GM12878 (cell line): Measurements from ENCODE around the gene FUCA2. TPM values are rescaled to one million over a fixed set of nuclear protein-coding genes. Genes with fewer than 3 reads are reported as not detected.
A peak's percentile ranks its signal among the peaks of the same experiment; 100 is the strongest.

ENCODE experiments used
- ATAC-seq: fragments of 200-7000 bp; cut with Tn5 transposase; 3 replicates; pipeline ENCODE4 v1.9.1; 2020; ENCODE audit warnings: mild to moderate bottlenecking, moderate library complexity
- BruUV-seq: library from RNA; stranded (reverse); fragments of 400-500 nt; replicated peaks from 2 replicates; lab custom pipeline; 2021; lab: Mats Ljungman, UMichigan
- CTCF ChIA-PET: fragments of 300-600 bp; sonication (Branson Sonifier 250); formaldehyde crosslinking; extraction: SDS; loops from one replicate; lab custom pipeline; 2021; ENCODE audit warnings: inconsistent platforms; lab: Yijun Ruan, JAX
- POLR2A ChIA-PET: fragments of 350-600 bp; formaldehyde crosslinking; extraction: SDS; loops from one replicate; lab custom pipeline; 2021; ENCODE audit warnings: inconsistent platforms; lab: Charles Lee
- RAD21 ChIA-PET: fragments of 300-600 bp; sonication (Branson Sonifier 250); formaldehyde crosslinking; loops from one replicate; lab custom pipeline; 2023; ENCODE audit warnings: antibody characterized with exemption; ENCODE audit not compliant: unreplicated experiment; lab: Charles Lee
- SMC1A ChIA-PET: fragments of 300-600 bp; sonication (Branson Sonifier 250); formaldehyde crosslinking; loops from one replicate; lab custom pipeline; 2023; ENCODE audit not compliant: unreplicated experiment, uncharacterized antibody; lab: Charles Lee
- DNase-seq: peaks from one replicate; pipeline ENCODE4 v3.0.0-alpha.2; 2011; ENCODE audit warnings: low read depth, low spot score
- FAIRE-seq: peaks from 3 replicates; lab custom pipeline; 2011; peaks lifted over from hg19 to GRCh38; lab: Jason Lieb, UNC
- H2AFZ ChIP-seq: 2 replicates; pipeline ENCODE4 v1.6.0; 2011; ENCODE audit warnings: low read depth, low read length, control low read depth; ENCODE audit not compliant: control insufficient read depth
- H3K27ac ChIP-seq: 2 replicates; pipeline ENCODE4 v1.5.1; 2011; ENCODE audit warnings: control low read depth; ENCODE audit not compliant: control insufficient read depth, insufficient read depth
- H3K27me3 ChIP-seq, 2 experiments: replicated peaks in 1 of 2; 2 replicates each; pipeline versions ENCODE4 v1.6.0 to v1.6.1; 2011; ENCODE audit warnings: low read length in 1 of 2; ENCODE audit not compliant: control insufficient read depth in 2 of 2, insufficient read depth in 2 of 2
- H3K36me3 ChIP-seq, 2 experiments: 2 replicates each; pipeline ENCODE4 v1.5.1; 2011; ENCODE audit warnings: low read length in 1 of 2; ENCODE audit not compliant: control insufficient read depth in 2 of 2, insufficient read depth in 2 of 2
- H3K4me1 ChIP-seq: 2 replicates; pipeline ENCODE4 v1.6.1; 2011; ENCODE audit warnings: mild to moderate bottlenecking, low read length, moderate library complexity, mixed read lengths; ENCODE audit not compliant: control insufficient read depth, insufficient read depth
- H3K4me2 ChIP-seq: 2 replicates; pipeline ENCODE4 v1.6.0; 2011; ENCODE audit warnings: control low read depth; ENCODE audit not compliant: control insufficient read depth, insufficient read depth
- H3K4me3 ChIP-seq: fragments of 200-600 bp; sonication (generic); 2 replicates; pipeline ENCODE4 v1.5.1; 2016
- H3K79me2 ChIP-seq: 2 replicates; pipeline ENCODE4 v1.6.0; 2011; ENCODE audit warnings: low read length; ENCODE audit not compliant: control insufficient read depth, insufficient read depth
- H3K9ac ChIP-seq: 2 replicates; pipeline ENCODE4 v1.8.0; 2011; ENCODE audit warnings: low read length, control low read depth, mixed read lengths; ENCODE audit not compliant: control insufficient read depth, insufficient read depth
- H3K9me3 ChIP-seq: replicated peaks from 3 replicates; pipeline ENCODE4 v1.5.1; 2011; ENCODE audit warnings: mild to moderate bottlenecking, low read length; ENCODE audit not compliant: control insufficient read depth, insufficient read depth
- H4K20me1 ChIP-seq: 2 replicates; pipeline ENCODE4 v1.6.0; 2011; ENCODE audit not compliant: control insufficient read depth, insufficient read depth
- NR2C1 ChIP-seq: fragments of 450-650 bp; IDR thresholded peaks from 2 replicates; pipeline ENCODE4 v1.6.1; 2017; ENCODE audit warnings: antibody characterized with exemption, mild to moderate bottlenecking, moderate library complexity
- NR2F1 ChIP-seq: fragments of 450-650 bp; conservative IDR thresholded peaks from 2 replicates; pipeline ENCODE4 v1.6.1; 2017; ENCODE audit warnings: mild to moderate bottlenecking
- PKNOX1 ChIP-seq: fragments of 450-650 bp; IDR thresholded peaks from 2 replicates; pipeline ENCODE4 v1.6.1; 2016; ENCODE audit warnings: mild to moderate bottlenecking
- SMAD1 ChIP-seq: fragments of 450-650 bp; IDR thresholded peaks from 2 replicates; pipeline ENCODE4 v1.6.1; 2018; ENCODE audit warnings: mild to moderate bottlenecking, low read depth; ENCODE audit not compliant: partially characterized antibody
- WGBS: methylation state at CpG from one replicate; pipeline ENCODE4 v1.1.6; 2016; ENCODE audit warnings: low lambda C conversion rate; ENCODE audit not compliant: insufficient replicate concordance, insufficient coverage; ENCODE audit errors: missing lambda C conversion rate; 5-methylcytosine and 5-hydroxymethylcytosine counted together
- in situ Hi-C: fragments of 300-500 bp; cut with MboI; formaldehyde crosslinking; loops from 9 replicates; pipeline ENCODE4 v1.14.3; 2018; ENCODE audit warnings: mixed read lengths
- intact Hi-C: fragments of 100-400 bp; cut with micrococcal nuclease; formaldehyde crosslinking; loops from one replicate; pipeline ENCODE4 v1.14.2; 2022; ENCODE audit not compliant: unreplicated experiment
- polyA plus RNA-seq, 11 experiments: library from polyadenylated mRNA; depleted of rRNA in 4 of 11; unstranded in 6 of 11; stranded (reverse) in 5 of 11; fragments of >200 nt; fragmentation: Nextera tagmentation in 4 of 11; fragmentation: Illumina TruSeq in 1 of 11; extraction: Ambion mirVana in 4 of 11; extraction: Trizol in 1 of 11; gene quantifications; 1 replicate in 1 of 11; 2 replicates in 10 of 11; pipeline versions ENCODE4 v1.2.1 to v1.2.3, GENCODE V29; 2011 to 2016; ENCODE audit warnings: inconsistent platforms in 2 of 11, missing spikeins in 2 of 11, low read depth in 1 of 11
- total RNA-seq, 4 experiments: library from RNA; depleted of rRNA in 3 of 4; stranded (reverse); fragments of >200 nt in 3 of 4; fragmentation: Illumina TruSeq in 1 of 4; extraction: Trizol in 1 of 4; gene quantifications; 2 replicates each; pipeline versions ENCODE4 v1.2.1 to v1.2.3, GENCODE V29; 2013 to 2021

FUCA2 gene
- total and polyA plus RNA-seq, 10 of the 15 experiments (the other 5 are each of a cell fraction or from before 2014, with no cell fraction given), result 5.7 to 36.2 (median 21.5) TPM

GRCh38 chr6:143531720-143532499 lies 20.4 kb upstream of the FUCA2 start:
- Histone ChIP-seq H4K20me1 (no peaks in the 10 kb centered on the region), H3K9ac (no peak overlapping the region), H3K27me3 (peaks cover 0 to 1% of the 10 kb centered on the region in 2 experiments; a peak in 2 of 4 replicates), H2AFZ (no peak overlapping the region), H3K4me3 (no peak overlapping the region), H3K4me2 (no peak overlapping the region), H3K79me2 (no peaks in the 10 kb centered on the region), H3K27ac (no peak overlapping the region), H3K9me3 (no peaks in the 10 kb centered on the region), H3K4me1 (peaks cover 20% of the 10 kb centered on the region), H3K36me3 (no peaks in the 10 kb centered on the region)
- no peak for FAIRE-seq
- CTCF ChIA-PET, result interaction anchor here (1.0 to 2.1 kb wide), 2 partner anchors 19 to 344 kb away, joined by 3 to 8 read pairs; no protein-coding TSS in a partner anchor
- intact Hi-C loops, result no loop called here
- SMC1A ChIA-PET, result interaction anchor here (1.6 kb wide), 1 partner anchor 19 kb away, joined by 4 read pairs; no protein-coding TSS in a partner anchor
- POLR2A ChIA-PET, result no interaction called here
- no peak for DNase-seq
- no peak for ATAC-seq
- WGBS, result 38% methylated on average over 5 of the region's 5 CpGs
- TF ChIP-seq PKNOX1 (peak; percentile 76), NR2F1 (0 out of 2 replicates have a peak, but pooled peaks have one; percentile 25), NR2C1 (no peak), SMAD1 (no peak)
- RAD21 ChIA-PET, result no interaction called here
- no TSS peak for BruUV-seq
- in situ Hi-C loops, result no loop called here
